PC-3 (cell line): ENCODE data around the gene CYBA. TPM values are rescaled to one million over a fixed set of nuclear protein-coding genes. Genes with fewer than 3 reads are reported as not detected.

Source experiments
- ATAC-seq: fragments of 200-7000 bp; cut with Tn5 transposase; 2 replicates; pipeline ENCODE4 v1.9.1; 2020; ENCODE audit warnings: mild to moderate bottlenecking, moderate library complexity
- BruUV-seq: library from RNA; stranded (reverse); fragments of 400-500 nt; replicated peaks from 2 replicates; lab custom pipeline; 2021; lab: Mats Ljungman, UMichigan
- CTCF ChIA-PET: fragments of 300-600 bp; sonication (Branson Sonifier 250); formaldehyde crosslinking; loops from one replicate; lab custom pipeline; 2022; ENCODE audit warnings: antibody characterized with exemption; lab: Charles Lee
- POLR2A ChIA-PET: fragments of 300-600 bp; sonication (Branson Sonifier 250); formaldehyde crosslinking; loops from one replicate; lab custom pipeline; 2022; ENCODE audit warnings: antibody characterized with exemption; ENCODE audit not compliant: unreplicated experiment; lab: Charles Lee
- DNase-seq: peaks from one replicate; pipeline ENCODE4 v3.0.0-alpha.2; 2015
- H2AFZ ChIP-seq: fragments of 300-600 bp; sonication (generic); 2 replicates; pipeline ENCODE4 v1.6.0; 2016; ENCODE audit warnings: antibody characterized with exemption, low read length
- H3F3A ChIP-seq: fragments of 300-600 bp; sonication (generic); one replicate; pipeline ENCODE4 v1.6.0; 2017; ENCODE audit warnings: antibody characterized with exemption, low read length, control low read depth, mild to moderate bottlenecking; ENCODE audit not compliant: unreplicated experiment
- H3K27ac ChIP-seq: fragments of 300-600 bp; sonication (generic); 2 replicates; pipeline ENCODE4 v1.5.1; 2016; ENCODE audit warnings: mild to moderate bottlenecking, low read length
- H3K27me3 ChIP-seq: fragments of 300-600 bp; sonication (generic); 2 replicates; pipeline ENCODE4 v1.6.1; 2016; ENCODE audit warnings: low read length, mixed read lengths
- H3K36me3 ChIP-seq: fragments of 300-600 bp; sonication (generic); 2 replicates; pipeline ENCODE4 v1.6.1; 2016; ENCODE audit warnings: low read depth, mixed run types, low read length, mixed read lengths
- H3K4me1 ChIP-seq: fragments of 300-600 bp; sonication (generic); 2 replicates; pipeline ENCODE4 v1.5.1; 2016; ENCODE audit warnings: low read length; ENCODE audit not compliant: insufficient read depth
- H3K4me2 ChIP-seq: fragments of 300-600 bp; sonication (generic); 2 replicates; pipeline ENCODE4 v1.6.0; 2016; ENCODE audit warnings: low read length
- H3K4me3 ChIP-seq: fragments of 300-600 bp; sonication (generic); 2 replicates; pipeline ENCODE4 v1.5.1; 2016; ENCODE audit warnings: mild to moderate bottlenecking, low read length, mixed read lengths
- H3K79me2 ChIP-seq: fragments of 300-600 bp; sonication (generic); 2 replicates; pipeline ENCODE4 v1.6.1; 2017; ENCODE audit warnings: low read length, mixed read lengths
- H3K9ac ChIP-seq: fragments of 300-600 bp; sonication (generic); 2 replicates; pipeline ENCODE4 v1.6.0; 2016; ENCODE audit warnings: mild to moderate bottlenecking, low read length
- H3K9me2 ChIP-seq: fragments of 300-600 bp; sonication (generic); replicated peaks from 2 replicates; pipeline ENCODE4 v1.6.1; 2016; ENCODE audit warnings: mixed run types, low read length, mixed read lengths
- H3K9me3 ChIP-seq: fragments of 300-600 bp; sonication (generic); 2 replicates; pipeline ENCODE4 v1.6.1; 2016; ENCODE audit warnings: low read length, mixed read lengths
- H4K20me1 ChIP-seq: fragments of 300-600 bp; sonication (generic); 2 replicates; pipeline ENCODE4 v1.6.1; 2016; ENCODE audit warnings: low read length, mixed read lengths
- EZH2 ChIP-seq: fragments of 300-600 bp; sonication (generic); IDR thresholded peaks from one replicate; pipeline ENCODE4 v1.6.1; 2017; ENCODE audit warnings: antibody characterized with exemption, mild to moderate bottlenecking, low read length; ENCODE audit not compliant: unreplicated experiment
- EZH2phosphoT487 ChIP-seq: fragments of 300-600 bp; sonication (generic); IDR thresholded peaks from 2 replicates; pipeline ENCODE4 v1.6.1; 2018; ENCODE audit warnings: mild to moderate bottlenecking, antibody characterized with exemption, low read length, borderline replicate concordance
- intact Hi-C: fragments of 100-400 bp; cut with micrococcal nuclease; formaldehyde crosslinking; loops from 2 replicates; pipeline ENCODE4 v1.9.0; 2023
- total RNA-seq: library from RNA; depleted of rRNA; stranded (reverse); fragments of >200 nt; gene quantifications from 2 replicates; pipeline ENCODE4 v1.2.3, GENCODE V29; 2014
- TF ChIP-seq, protein P1 (sequence below): fragments of 300-600 bp; sonication (generic); conservative IDR thresholded peaks from 2 replicates; pipeline ENCODE4 v1.5.1; 2017; ENCODE audit warnings: antibody characterized with exemption, low read depth, mild to moderate bottlenecking, low read length

CYBA gene
- total RNA-seq, 1 experiment from 2014 or later, result not detected

DNA sequence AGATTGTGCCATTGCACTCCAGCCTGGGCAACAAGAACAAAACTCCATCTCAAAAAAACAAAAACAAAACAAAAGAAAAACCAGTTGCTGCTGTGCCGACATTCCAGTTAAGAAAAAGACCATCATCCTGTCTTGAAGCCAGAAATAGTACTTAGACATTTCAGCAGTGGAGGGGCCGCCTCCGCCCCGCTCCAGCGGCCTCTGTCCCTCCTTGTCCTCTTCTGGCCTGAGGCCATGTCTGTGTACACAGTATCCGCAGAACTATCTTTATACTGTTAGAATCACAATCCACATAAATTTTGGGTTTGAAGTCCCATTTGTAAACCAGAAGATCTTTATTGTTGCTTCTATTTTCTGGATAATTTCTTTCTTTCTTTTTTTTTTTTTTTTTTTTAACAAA, 55.8 kb downstream of the CYBA start:
- ChIA-PET CTCF (no interaction called here), POLR2A (no interaction called here)
- DNase-seq (no peak), ATAC-seq (no peak)
- H3K9me3 ChIP-seq, result no peaks in the 10 kb centered on the region
- no peak overlapping the region for H2AFZ ChIP-seq
- peaks cover 10% of the 10 kb centered on the region; the same call in 1 of the 2 replicates for H3K36me3 ChIP-seq
- H3K79me2 ChIP-seq, result peaks cover 11% of the 10 kb centered on the region; the same call in 1 of the 2 replicates
- no peaks in the 10 kb centered on the region for H3K9me2 ChIP-seq
- no TSS peak for BruUV-seq
- no peaks in the 10 kb centered on the region for H3F3A ChIP-seq
- no peak overlapping the region for H3K9ac ChIP-seq
- no peaks in the 10 kb centered on the region for H3K4me1 ChIP-seq
- no peak overlapping the region for H3K4me3 ChIP-seq
- H3K4me2 ChIP-seq, result no peak overlapping the region
- intact Hi-C loops, result no loop called here
- H3K27ac ChIP-seq, result no peak overlapping the region
- no peaks in the 10 kb centered on the region for H3K27me3 ChIP-seq
- TF ChIP-seq EZH2phosphoT487 (no peak), EZH2 (no peak)
- TF ChIP-seq, protein P1, sequence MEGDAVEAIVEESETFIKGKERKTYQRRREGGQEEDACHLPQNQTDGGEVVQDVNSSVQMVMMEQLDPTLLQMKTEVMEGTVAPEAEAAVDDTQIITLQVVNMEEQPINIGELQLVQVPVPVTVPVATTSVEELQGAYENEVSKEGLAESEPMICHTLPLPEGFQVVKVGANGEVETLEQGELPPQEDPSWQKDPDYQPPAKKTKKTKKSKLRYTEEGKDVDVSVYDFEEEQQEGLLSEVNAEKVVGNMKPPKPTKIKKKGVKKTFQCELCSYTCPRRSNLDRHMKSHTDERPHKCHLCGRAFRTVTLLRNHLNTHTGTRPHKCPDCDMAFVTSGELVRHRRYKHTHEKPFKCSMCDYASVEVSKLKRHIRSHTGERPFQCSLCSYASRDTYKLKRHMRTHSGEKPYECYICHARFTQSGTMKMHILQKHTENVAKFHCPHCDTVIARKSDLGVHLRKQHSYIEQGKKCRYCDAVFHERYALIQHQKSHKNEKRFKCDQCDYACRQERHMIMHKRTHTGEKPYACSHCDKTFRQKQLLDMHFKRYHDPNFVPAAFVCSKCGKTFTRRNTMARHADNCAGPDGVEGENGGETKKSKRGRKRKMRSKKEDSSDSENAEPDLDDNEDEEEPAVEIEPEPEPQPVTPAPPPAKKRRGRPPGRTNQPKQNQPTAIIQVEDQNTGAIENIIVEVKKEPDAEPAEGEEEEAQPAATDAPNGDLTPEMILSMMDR, result no peak
- no peaks in the 10 kb centered on the region for H4K20me1 ChIP-seq

DNA sequence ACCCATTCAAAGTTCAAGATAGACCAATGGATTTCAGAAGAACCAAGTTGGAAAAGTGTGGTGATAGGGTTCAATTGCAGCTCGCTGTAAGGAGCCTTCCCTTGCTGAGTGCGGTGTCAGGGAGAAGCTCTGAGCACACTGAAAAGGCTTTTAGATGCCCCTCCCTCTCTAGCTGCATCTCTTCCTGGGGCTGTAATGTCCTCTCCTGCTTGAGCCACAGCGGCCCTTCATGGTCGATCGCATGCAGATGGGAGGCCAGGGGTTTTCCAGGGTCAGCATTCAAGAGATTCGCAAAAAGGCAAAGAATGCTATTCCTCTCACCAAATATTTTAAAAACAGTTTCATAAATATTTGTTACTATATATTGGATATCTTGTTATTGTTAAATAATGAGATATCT, 56.9 kb downstream of the CYBA start:
- intact Hi-C loops, result no loop called here
- POLR2A ChIA-PET, result interaction anchor here (0.7 kb wide), 1 partner anchor 19 kb away, joined by 4 read pairs; no protein-coding TSS in a partner anchor

DNA sequence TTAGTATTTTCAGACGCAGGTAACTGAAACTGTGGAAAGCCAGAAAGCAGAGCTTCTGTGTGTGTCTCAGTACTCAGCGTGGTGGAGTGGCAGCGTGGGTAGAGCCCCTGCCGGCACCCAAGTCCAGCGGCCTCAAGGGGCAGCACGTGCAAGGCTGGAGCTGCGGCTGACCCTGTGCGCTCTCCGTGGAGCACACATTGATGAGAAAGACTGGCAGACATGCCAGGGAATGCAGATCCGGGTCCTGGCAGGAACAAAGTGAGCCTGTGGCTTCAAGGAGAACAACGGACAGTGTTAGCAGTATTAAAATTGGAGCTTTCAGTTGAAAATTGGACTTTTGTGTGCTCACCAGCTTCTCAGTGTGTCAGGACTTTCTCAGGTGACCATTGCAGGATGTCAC, 57.4 kb downstream of the CYBA start:
- no peaks in the 10 kb centered on the region for H3K9me3 ChIP-seq
- no peak overlapping the region for H3K4me2 ChIP-seq
- ATAC-seq (no peak), DNase-seq (no peak)
- no peak overlapping the region for H3K9ac ChIP-seq
- TF ChIP-seq, protein P1, result no peak
- TF ChIP-seq EZH2phosphoT487 (no peak), EZH2 (no peak)
- peaks cover 7% of the 10 kb centered on the region; the same call in 1 of the 2 replicates for H3K36me3 ChIP-seq
- no peaks in the 10 kb centered on the region for H3K27me3 ChIP-seq
- H3K79me2 ChIP-seq, result peaks cover 11% of the 10 kb centered on the region; the same call in 1 of the 2 replicates
- no peak overlapping the region for H3K27ac ChIP-seq
- no peaks in the 10 kb centered on the region for H4K20me1 ChIP-seq
- no peaks in the 10 kb centered on the region for H3K4me1 ChIP-seq
- no peak overlapping the region for H2AFZ ChIP-seq
- POLR2A ChIA-PET, result interaction anchor here (0.7 kb wide), 1 partner anchor 19 kb away, joined by 4 read pairs; no protein-coding TSS in a partner anchor
- no peaks in the 10 kb centered on the region for H3K9me2 ChIP-seq
- no peak overlapping the region for H3K4me3 ChIP-seq
- CTCF ChIA-PET, result no interaction called here
- intact Hi-C loops, result no loop called here
- no peaks in the 10 kb centered on the region for H3F3A ChIP-seq
- BruUV-seq, result no TSS peak

More for the DNA sequence above, 56.9 kb downstream of the CYBA start:
- TF ChIP-seq, protein P1, result no peak
- TF ChIP-seq EZH2 (no peak), EZH2phosphoT487 (no peak)
- ATAC-seq, result no peak
- no peak overlapping the region for H3K27ac ChIP-seq
- no peak overlapping the region for H2AFZ ChIP-seq
- no peaks in the 10 kb centered on the region for H4K20me1 ChIP-seq
- no peak overlapping the region for H3K4me2 ChIP-seq
- H3K27me3 ChIP-seq, result no peaks in the 10 kb centered on the region
- H3K9ac ChIP-seq, result no peak overlapping the region
- H3F3A ChIP-seq, result no peaks in the 10 kb centered on the region
- H3K4me1 ChIP-seq, result no peaks in the 10 kb centered on the region
- no peaks in the 10 kb centered on the region for H3K9me2 ChIP-seq
- H3K36me3 ChIP-seq, result peaks cover 8% of the 10 kb centered on the region; the same call in 1 of the 2 replicates
- peaks cover 11% of the 10 kb centered on the region; the same call in 1 of the 2 replicates for H3K79me2 ChIP-seq
- H3K9me3 ChIP-seq, result no peaks in the 10 kb centered on the region
- CTCF ChIA-PET, result no interaction called here
- no peak for DNase-seq
- no TSS peak for BruUV-seq
- no peak overlapping the region for H3K4me3 ChIP-seq
